Right renal pelvis (tissue), 4 donors: ENCODE data around the gene FRMD8. TPM values are rescaled to one million over a fixed set of nuclear protein-coding genes. Genes with fewer than 3 reads are reported as not detected.

ENCODE experiments used
- DNase-seq, 4 donors: peaks; one replicate each; pipeline ENCODE4 v3.0.0-alpha.2; 2013; ENCODE audit warnings: low read depth in 4 of 4, low spot score in 3 of 4, missing footprints in 1 of 4
- polyA plus RNA-seq, 4 donors: library from polyadenylated mRNA; unstranded; fragments of 120-200 nt; gene quantifications; one replicate each; pipeline ENCODE4 v1.2.1, GENCODE V29; 2013; ENCODE audit not compliant: insufficient read length in 4 of 4

Gene FRMD8
- polyA plus RNA-seq, 4 donors = 17.4 to 25.0 (median 18.7) TPM

DNA sequence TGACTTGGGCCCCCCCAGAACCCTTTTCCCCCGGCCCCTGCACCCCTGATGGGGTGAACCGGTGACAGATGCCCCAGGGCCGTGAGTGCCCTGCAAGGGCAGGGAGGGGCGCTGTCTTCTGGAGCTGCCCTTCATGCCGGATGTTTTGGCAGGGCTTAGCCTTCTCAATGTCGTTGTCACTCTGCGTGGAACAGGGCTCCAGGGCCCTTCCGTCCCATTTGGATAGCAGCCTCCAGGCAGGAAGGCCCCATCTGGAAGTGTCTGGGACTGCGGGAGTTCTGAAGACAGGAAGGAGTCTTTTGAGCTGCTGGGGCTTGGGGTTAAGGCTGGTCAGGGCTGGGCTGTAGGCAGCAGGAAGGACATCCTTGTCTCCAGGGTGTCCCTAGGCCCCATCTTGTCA is 4.6 kb downstream of the FRMD8 start:
- DNase-seq = no peak

DNA sequence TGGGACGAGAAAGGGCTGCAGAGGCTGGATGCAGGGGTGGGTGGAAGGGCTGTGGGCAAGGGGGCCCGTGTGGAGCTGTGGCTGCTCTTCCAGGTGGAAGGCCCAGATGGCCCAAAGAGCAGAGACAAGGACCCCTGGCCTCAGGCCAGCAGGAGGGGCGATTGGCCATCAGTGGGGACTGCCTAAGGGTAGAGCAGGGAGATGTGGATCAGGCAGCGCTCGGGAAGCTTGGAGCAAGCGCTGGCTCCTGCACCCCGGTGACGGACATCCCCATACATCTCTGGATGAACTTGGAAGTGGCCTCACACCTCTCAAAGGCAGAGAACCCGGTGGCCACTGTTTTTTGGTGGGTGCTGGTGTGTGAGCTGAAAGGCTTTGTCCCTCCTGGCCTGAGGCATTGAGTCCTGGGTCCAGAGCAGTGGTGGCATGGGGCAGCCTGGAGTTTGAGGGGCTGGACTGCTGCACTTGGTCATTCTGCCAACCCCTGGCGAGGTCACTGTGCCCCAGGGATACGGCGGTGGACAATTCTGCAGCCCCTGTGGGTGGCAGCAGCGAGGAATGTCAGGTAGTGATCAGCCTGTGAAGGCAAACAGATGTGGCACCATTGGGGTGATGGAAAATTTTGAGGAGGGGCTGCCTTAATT is 5.9 kb downstream of the FRMD8 start:
- DNase-seq = no peak

GRCh38 chr11:65392899-65393298 is 6.5 kb downstream of the FRMD8 start:
- DNase-seq = no peak

DNA sequence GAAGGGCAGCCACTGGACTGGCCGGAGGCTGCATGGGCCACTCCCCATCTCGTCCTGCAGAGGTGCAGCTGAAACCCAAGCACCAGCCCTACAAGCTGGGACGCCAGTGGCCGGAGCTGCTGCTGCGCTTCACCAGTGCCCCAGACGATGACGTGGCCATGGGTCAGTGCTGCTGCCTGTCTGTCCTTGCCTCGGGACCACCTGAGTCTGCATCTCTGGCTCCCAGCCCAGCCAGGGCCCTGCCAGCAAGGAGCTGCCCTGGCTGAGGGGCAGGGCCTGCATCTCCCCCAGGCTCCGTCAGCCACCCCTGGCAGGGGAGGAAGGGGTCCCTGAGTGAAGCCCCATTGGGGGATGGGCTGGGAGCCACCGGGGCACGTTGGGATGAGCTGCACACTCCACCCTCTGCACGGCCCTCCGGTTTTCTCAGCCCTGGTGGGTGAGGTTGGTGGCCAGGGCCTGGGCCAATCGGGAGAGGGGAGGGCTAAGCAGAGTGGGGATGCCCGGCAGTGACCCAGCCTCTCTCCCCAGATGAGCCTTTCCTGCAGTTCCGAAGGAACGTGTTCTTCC is 7.2 kb downstream of the FRMD8 start:
- DNase-seq = no peak

DNA sequence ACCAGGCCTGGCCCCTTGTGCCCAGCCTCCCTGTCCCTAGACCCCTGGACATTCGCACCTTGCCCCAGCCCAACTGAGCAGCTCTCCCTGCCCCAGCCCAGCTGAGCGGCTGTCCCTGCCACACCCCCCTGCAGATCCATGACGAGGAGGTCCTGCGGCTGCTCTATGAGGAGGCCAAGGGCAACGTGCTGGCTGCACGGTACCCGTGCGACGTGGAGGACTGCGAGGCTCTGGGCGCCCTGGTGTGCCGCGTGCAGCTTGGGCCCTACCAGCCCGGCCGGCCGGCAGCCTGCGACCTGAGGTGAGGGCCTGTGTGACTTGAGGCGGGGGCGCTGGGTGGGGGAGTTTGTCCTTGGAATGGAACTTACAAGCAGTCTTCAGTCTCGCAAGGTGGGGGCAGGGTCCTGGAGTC is 7.7 kb downstream of the FRMD8 start:
- no peak for DNase-seq

GRCh38 chr11:65395961-65396530 is 9.6 kb downstream of the FRMD8 start:
- no peak for DNase-seq

DNA sequence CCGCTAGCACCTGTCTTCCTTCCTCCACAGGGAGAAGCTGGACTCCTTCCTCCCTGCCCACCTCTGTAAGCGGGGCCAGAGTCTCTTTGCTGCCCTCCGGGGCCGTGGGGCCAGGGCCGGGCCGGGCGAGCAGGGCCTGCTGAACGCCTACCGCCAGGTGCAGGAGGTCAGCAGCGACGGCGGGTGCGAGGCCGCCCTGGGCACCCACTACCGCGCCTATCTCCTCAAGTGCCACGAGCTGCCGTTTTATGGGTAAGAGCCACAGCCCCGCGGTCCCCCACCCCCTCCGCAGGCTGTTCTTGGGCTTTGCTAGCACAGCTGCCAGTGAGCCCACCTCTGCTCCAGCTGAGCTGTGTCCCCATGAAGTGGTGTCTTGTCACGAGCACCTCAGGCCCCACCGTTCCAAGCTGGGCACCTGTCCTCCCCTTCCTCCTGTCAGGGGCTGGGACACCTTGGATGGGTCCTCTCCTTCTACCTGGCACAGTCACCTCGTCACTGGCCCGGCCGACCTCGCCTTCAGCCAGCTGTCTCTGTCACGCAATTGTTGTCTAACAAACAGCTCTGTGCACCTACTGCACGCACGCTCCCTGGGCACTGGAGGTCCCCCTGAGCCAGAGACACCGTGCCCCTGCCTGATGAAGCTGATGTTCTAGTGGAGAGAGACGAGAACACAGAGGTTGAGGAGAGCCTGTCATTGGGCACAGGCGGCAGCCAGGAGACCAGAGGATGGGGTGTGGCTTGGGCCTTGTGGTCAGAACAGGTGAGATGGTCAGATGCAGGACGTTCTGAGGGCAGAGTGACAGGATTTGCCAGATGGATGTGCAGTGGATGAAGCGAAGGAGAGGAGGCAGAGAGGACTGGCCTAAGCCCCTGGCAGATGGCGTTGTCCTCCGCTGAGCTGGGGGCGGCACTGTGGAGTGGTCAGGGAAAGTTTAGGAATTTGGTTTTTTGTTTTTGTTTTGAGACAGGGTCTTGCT is 10.6 kb downstream of the FRMD8 start:
- no peak for DNase-seq

DNA sequence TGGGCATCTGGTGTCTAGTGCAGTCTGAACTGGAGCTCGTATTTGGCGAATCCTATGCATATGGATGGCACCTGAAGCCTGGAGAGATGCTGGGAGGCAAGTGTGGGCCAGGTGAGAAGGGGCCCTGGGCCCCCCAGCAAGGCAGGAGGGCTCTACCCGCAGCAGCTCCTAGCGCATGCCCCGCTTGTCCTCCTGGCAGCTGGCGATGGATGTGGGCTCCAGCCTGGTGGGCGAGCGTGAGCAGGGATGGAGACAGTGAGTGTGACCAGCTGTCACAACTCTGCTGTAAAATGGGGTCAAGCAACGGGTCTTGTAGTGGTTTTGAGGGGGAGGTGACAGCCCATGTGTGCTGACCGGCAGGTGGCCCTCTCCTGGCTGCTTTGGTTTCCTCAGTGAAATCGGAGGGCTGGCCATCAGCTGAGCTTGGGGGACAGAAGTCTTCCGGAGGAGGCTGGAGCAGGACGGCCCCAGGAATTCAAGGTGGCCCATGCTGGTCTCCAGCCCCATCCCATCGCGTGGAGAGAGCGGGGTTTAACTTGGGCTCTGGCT is 12.0 kb downstream of the FRMD8 start:
- no peak for DNase-seq

GRCh38 chr11:65399249-65399648 is 12.8 kb downstream of the FRMD8 start:
- DNase-seq = no peak

GRCh38 chr11:65399845-65400244 is 13.4 kb downstream of the FRMD8 start:
- no peak for DNase-seq

- DNase-seq = no peak
These were observed 14.1 kb downstream of the FRMD8 start for GRCh38 chr11:65400307-65401072.

DNA sequence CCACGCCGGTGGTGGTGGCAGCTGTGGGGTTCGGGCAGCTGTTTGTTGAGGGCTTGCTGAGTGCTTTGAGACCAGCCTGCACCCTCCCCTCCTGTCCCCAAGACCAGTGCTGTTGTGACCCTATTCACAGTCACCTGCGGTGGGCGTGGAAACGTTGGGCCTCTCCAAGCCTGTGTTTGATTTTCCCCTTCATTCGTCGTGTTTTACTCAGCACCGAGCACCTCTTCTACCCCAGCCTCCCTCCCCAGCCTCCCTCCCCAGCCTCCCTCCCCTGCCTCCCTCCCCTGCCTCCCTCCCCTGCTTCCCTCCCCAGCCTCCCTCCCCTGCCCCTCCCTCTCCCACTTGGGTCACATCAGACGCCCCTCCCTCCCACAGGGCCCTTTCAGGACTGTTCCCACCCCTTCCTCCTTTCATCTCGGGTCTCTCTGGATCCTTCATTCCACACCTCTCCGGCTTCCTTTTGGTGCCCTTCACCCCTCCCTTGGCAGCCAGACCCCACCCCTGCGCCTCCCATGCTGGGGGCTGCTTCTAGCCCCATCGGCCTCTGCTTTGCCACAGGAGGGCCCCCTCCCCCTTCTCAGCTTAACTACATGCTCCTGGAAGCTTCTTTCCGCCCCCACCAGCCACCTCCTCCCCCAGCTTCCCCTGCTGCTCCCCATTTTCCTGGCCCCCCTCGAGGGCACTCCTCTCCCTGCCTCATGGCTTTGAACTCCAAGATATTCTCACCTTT is 14.8 kb downstream of the FRMD8 start:
- DNase-seq = no peak

GRCh38 chr11:65401803-65402248 is 15.4 kb downstream of the FRMD8 start:
- no peak for DNase-seq

DNA sequence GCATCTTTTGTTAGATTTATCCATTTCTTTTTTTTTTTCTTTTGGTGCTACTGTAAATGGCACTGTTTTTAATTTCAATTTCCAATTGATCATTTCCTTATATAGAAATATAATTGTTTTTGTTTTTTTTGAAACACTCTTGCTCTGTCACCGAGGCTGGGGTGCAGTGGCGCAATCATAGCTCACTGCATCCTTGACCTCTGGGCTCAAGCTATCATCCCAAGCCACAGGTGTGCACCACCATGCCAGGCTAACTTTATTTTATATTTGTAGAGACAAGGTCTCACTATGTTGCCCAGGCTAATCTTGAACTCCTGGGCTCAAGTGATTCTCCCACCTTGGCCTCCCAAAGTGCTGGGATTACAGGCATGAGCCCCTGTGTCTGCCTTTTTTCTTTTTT is 16.4 kb downstream of the FRMD8 start:
- DNase-seq = no peak

GRCh38 chr11:65403607-65404121 is 17.2 kb downstream of the FRMD8 start:
- no peak for DNase-seq

DNA sequence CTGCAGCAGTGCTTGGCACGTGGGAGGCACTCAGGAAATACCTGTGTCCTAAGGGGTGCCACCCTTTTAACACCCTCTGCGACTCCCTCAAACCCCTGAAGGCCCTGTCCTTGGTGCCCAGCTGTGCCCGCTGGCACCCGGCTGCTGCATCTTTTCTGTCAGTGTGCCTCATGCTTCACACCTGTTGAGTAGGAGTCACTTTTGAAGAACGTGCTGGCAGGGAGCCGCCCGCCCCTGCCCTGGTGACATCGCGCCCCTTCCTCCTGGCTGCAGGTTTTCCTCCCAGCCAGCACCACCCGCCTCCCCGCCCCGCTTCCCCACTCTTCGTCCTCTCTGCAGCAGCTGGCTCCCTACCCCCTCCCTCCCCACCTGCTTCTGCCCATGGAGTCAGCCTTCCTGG is 17.8 kb downstream of the FRMD8 start:
- DNase-seq = no peak

GRCh38 chr11:65404638-65405339 is 18.4 kb downstream of the FRMD8 start:
- no peak for DNase-seq

- no peak for DNase-seq
These were observed 24.7 kb downstream of the FRMD8 start for GRCh38 chr11:65410936-65411680.
